ENCODE results near the gene CD58.
"Not testable (repeated sequence)": the region's sequence is repeated elsewhere in the genome, so short reads cannot be mapped to it uniquely, and the experiment has no call there.

The CD58 gene

DNA sequence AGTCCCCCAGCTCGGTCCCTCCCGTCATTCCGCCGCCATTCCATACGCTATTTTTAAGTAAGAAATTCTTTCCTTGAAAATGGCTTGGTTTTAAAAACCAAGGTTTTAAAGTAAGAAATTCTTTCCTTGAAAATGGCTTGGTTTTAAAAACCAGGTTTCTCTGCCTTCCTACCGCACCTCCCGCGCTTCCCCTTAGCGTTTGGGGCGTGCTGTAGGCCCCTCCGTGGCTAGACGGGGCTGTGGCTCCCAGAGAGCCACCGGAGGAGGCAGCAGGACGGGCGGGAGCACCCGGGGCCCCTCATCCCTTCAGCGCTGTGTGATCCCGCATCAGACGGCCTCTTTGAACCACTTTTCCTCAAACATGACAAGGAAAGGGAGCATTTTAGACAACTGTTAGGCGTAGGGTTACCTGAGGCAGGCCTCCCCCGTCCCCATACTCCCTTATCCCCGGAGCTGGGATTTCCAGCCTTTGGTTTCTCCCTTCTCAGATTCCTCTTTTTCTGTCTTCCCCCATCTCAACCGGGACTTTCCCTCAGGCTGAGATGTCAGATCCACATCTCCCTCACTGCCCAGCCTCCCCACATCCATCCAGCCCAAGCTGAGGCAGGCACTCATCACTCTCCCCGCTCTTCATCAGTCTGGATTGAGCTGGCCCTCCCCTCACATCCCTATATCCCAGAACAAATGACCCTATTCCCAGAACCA lies 541 bp upstream of the CD58 start:
- DNase-seq (ENCODE audit: low read depth in 2 of 3, low spot score in 1 of 3): no peak

DNA sequence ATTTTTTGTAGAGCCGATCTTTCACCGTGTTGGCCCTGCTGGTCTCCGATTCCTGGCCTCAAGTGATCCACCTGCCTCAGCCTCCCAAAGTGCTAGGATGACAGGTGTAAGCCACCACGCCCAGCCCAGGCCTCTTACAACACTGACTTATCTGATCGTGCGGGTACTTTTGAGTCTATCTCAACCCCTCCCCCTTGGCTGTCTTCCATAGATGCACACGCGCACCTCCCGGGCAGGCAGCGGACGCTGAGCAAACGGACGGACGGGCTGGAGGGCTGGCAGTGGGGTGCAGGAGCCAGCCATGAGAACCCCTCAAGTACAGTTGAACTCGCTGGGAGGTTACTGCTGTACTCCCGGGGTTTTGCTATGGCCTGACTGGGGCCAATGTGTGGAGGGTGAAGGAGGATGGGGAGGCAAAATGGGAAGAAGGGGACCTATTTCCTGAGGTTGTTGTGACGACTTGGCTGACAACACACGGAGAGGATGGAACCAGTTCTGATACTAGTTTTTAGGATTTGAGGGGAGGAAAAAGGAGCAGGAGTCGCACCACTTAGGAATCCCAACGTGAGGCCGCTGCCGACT lies 959 bp downstream of the CD58 start:
- DNase-seq (ENCODE audit: low read depth in 2 of 3, low spot score in 1 of 3): peak in 1 of 3 donors; percentile 47

DNA sequence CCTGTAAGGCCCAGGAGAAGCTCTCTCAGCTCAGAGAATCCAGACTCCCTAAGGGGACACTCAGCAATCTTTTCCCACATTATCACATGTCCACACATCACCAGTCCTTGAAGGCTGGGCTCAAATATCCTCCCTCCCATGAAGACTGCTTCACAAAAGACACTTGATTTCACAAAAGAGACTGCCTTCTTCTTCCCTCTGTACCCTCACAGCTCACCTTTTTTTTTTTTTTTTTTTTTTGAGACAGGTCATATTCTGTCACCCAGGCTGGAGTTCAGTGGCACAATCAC lies 1.5 kb downstream of the CD58 start:
- DNase-seq (ENCODE audit: low read depth in 2 of 3, low spot score in 1 of 3): no peak

DNA sequence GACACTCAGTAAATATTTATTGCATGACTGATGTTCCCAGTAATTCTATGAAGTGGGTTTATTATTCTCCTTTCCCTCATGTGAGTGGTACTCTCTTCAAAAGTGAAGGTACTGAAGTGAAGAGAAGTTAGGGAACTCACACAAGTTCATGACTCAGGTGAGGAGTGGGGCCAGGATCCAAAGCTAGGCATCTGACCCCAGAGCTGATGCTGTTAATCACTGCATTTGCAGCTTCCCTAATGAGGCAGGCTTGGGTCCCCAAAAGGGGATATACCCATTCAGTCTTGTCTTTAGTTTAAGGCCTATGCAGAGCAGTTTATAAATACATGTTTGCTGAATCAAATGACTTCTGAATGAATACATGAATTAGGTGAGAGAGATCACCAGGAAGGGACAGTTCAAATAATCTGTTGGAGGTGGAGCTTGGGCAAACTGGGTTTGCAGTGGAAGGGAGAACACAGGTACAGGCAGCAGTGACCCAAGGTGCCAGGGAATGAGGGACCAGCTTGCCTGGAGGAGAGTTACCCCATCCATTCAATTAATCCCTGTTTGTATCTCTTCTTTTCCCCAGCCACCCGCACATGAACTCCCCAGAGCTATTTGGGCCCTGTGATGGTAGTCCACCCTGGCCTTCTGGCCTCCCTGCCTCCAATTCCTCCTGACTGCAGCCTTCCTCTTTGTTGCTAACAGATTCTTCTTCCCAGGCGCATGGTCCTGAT lies 2.0 kb downstream of the CD58 start:
- no peak for DNase-seq (ENCODE audit: low read depth in 2 of 3, low spot score in 1 of 3)

DNA sequence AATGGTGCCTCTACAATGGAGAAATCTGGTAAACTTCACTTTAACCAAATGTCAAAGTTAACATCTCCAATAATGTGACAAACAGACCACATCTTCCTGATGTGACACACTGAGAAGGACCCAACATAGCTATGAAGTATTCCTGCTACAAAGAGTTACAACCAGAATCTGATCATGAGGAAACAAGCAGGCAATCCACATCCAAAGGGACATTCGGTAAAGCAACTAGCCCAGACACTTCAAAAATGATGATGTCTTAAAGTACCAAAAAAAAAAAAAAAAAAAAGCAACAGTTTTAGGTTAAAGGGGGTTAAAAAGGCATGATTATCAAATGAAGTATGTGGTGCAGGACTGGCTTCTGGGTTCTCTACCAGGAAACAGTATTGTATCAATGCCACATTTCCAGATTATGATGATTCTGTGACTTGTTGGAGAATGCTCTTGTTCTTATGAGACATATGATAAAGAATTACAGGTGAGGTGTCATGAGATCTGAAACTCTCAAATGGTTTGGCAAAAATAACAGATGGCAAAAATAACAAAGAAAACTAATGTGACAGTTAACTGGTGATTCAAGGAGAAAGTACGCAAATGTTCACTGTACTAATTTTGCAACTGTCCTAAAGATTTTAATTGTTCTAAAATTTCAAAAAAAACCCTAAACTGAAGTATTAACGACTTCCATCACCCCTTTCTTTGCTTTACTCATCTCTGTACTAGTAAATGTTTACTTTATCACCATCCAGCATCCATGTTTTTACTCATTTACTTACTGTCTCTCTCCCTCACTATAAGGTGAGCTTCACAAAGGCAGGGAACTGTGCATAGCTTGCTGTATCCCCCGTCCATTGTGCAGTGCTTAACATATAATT lies 2.8 kb downstream of the CD58 start:
- no peak for DNase-seq (ENCODE audit: low read depth in 2 of 3, low spot score in 1 of 3)

DNA sequence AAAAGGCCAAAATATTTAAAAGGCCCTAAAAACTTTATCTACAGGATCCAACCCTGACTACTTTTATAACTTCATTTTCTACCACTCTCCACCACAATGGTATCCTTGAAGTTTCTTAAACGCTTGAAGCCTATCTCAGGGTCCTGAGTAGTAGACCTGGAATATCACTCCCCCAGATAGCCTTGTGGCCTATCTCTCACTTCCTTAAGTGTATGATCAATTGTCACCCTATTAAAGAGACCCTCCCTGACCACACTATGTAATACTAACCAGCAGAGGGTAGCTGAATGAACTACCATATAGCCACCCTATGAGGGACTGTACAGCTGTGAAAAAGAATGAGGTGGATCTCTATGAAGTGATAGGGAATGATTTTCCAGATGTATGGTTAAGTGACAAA lies 5.6 kb downstream of the CD58 start:
- no peak for DNase-seq (ENCODE audit: low read depth in 2 of 3, low spot score in 1 of 3)

DNA sequence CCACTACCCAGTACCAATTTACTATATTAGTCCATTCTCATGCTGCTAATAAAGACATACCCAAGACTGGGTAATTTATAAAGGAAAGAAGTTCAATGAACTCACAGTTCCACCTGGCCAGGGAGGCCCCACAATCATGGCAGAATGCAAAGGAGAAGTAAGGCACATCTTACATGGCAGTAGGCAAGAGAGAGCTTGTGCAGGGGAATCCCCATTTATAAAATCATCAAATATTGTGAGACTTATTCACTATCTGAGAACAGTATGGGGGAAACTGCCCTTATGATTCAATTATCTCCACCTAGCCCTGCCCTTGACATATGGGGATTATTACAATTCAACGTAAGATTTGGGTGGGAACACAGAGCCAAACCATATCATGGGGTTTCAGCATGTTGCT lies 6.4 kb downstream of the CD58 start:
- DNase-seq (ENCODE audit: low read depth in 2 of 3, low spot score in 1 of 3): no peak

DNA sequence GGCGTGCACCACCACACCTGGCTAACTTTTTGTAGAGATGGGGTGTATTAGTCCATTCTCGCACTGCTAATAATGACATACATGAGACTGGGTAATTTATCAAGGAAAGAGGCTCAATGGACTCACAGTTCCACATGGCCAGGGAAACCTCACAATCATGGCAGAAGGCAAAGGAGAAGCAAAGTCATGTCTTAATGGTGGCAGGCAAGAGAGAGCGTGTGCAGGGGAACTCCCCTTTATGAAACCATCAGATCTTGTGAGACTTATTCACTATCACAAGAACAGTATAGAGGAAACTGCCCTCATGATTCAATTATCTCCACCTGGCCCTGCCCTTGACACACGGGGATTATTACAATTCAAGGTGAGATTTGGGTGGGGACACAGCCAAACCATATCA lies 8.4 kb downstream of the CD58 start:
- not testable (repeated sequence) for DNase-seq (ENCODE audit: low read depth in 2 of 3, low spot score in 1 of 3)

DNA sequence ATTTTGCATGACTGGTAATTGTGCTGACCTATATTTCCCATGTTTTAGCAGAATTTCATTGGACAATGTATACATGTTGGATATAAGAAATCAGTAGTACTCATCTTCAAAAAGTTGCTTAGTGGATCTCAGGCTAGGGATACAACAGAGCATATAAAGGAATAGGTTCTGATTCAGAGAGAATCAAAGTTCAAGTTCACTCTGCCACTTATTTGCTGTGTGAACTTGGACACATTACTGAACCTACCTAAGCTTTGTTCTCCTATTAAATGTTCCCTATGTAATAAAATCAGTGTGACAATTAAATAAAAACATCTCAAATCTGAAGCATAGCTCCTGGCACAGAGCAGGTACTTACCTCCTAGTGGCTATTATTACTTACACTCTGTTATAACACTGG lies 9.3 kb downstream of the CD58 start:
- DNase-seq (ENCODE audit: low read depth in 2 of 3, low spot score in 1 of 3): no peak

DNA sequence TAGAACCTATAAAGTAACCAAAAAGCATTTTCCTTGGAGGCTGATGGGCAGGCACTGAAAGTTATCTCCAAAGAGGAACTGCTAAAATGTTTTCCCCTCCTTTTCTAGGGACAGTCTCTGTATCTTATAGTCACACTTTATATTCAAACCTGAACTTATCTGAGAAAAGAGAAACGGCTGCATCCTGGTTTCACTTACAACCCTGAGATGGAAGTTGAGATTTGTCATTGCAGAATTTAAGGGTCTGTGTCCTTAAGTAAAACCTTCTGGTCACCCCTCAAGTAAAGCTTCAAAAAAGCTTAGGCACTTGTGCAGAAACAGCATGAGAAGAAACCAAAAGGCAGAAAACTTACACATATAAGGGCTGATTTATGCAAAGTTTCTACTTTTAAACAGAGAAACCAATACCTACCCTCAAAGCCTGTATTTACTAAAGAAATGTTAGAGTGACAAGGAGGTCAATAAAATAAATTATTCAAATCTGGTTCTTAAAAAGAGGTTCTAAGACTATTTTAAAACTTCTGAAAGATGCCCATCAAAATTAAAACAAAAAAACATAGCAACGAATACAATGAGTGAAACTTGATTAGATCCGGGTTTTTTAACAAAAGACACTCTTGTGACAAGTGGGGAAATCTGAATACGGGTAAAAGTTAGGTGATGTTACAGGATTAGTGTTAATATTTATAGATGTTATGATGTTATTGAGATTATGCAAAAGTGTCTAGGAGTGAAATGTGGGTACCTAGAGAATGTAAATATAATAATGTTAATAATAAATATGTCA lies 9.9 kb downstream of the CD58 start:
- DNase-seq (ENCODE audit: low read depth in 2 of 3, low spot score in 1 of 3): no peak

DNA sequence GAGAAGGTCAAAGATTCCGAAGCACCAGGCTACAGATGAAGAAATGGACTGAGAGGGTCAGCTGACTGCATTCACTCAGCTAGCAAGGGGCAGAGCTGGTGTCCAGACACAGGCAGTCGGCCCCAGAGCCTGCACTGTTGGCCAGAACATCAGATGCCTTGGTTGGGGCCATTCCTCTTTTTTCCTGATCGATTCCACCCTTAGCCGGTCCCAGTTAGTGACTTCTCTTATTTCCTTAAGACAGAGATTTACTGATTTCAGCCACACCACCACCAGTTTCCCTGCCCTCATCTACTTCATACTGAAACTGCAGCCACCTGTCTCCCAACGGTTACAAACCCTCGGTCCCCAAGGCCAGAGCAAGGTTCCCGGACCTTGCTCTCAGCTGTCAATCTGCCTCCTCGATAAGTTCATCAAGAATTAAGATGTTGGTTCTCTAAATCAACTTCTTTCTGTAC lies 11.5 kb downstream of the CD58 start:
- DNase-seq (ENCODE audit: low read depth in 2 of 3, low spot score in 1 of 3): no peak

DNA sequence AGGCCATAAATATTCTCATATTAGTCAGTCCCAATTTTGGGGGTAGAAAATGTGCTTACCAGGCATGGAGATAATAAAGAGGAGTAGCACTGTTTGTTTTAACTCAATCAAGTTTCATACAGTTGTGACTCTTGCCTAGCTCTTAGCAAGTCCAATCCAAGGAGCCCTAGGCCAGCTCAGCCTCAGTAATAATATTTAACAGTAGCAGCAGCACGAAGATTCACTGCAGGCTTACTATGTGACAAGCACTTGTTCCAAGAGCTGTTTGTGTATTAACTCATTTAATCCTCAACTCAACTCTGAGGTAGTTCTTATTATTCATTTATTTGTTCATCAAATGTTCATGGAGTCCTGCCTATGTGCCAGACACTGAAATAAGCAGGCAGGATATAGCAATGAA lies 12.3 kb downstream of the CD58 start:
- no peak for DNase-seq (ENCODE audit: low read depth in 2 of 3, low spot score in 1 of 3)

DNA sequence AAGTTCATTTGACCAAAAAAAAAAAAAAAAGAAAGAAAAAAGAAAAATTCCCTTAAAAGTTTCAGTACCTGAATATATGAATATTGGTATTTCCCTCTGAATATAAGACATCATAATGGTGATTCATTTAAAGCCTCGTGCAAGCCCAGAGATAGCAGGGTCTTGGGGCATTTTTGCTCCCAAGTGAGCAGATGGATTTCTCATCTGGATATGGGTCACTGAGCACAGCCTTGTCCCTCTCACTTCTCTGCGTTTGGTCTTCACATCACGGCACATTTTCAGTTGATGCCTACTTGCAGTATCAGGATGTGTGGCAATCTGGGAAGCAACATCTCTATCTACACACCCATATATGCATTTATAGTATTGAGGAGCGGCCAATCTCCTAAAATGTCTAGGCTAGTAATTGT lies 12.7 kb downstream of the CD58 start:
- DNase-seq (ENCODE audit: low read depth in 2 of 3, low spot score in 1 of 3): no peak

DNA sequence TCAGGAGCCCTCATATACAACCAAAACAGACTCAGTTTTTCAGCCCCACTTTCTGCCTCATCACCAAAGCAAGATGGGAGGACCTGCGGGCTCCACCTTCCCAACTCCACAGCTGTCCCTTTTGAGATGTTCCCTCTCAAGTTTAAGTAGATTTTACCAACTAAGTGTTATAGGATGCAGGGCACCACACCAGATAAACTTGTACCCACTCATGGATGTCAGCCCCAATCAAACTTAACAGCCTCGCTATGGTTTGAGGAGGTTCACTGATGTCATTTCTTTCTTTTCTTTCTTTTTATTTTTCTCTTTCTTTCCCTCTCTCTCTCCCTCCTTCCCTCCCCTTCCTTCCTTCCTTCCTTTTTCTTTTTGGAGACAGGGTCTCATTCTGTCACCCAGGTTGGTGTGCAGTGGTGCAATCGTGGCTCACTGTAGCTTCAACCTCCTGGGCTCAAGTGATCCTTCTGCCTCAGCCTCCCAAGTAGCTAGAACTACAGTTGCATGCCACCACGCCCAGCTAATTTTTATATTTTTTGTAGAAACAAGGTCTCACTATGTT lies 13.4 kb downstream of the CD58 start:
- DNase-seq (ENCODE audit: low read depth in 2 of 3, low spot score in 1 of 3): no peak

DNA sequence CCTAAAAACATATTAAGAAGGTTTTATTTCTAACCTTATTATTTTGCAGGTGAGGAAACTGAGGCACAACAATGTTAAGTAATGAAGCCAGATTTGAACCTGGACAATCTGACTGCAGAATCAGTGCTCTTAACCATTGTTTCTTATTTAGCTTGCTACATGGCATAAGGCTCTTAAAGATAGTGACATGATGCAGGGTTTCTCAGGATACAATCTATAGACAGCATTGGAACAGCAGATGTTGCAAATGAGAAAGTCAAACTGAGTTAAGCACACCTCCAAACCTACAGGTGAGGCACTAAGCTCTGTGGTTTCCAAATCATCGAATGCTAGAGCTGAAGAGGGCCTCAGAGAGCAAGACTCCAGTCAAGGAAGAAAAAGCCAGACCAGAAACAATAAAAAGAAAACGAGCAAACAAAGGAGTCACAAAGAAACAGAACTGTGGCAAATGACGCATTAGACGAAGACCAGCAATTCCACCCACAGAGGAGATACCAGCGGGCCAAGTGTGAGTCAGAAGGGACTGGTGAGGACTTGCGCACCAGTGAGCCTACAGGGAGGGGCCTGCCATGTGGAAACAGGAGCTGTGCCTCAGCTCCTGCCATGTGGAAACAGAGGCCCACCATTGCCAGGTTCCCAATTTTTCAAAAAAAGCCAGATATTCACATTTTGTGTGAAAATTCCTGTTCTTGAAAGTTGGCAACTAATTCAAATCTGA lies 14.4 kb downstream of the CD58 start:
- peak; percentile 57 to 78 (median 72) for DNase-seq (ENCODE audit: low read depth in 2 of 3, low spot score in 1 of 3)

DNA sequence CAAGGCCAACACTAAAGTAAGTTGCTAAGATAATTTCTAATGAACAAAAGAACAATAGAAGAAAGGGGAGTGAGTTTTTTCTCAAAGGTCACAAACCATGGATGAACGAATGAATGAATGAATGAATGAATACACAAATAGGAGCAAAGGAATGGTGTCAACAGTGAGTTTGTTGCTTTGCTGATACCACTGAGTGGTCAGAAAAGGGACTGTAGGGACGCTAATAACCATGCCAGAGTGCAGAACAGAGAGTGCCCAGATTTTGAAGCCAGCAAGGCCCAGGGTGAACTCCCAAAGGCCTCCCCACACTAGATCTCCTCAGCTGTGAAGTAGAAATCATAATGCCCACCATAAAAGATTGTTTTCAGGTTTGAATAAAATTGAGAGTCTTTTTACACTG lies 15.9 kb downstream of the CD58 start:
- no peak for DNase-seq (ENCODE audit: low read depth in 2 of 3, low spot score in 1 of 3)

DNA sequence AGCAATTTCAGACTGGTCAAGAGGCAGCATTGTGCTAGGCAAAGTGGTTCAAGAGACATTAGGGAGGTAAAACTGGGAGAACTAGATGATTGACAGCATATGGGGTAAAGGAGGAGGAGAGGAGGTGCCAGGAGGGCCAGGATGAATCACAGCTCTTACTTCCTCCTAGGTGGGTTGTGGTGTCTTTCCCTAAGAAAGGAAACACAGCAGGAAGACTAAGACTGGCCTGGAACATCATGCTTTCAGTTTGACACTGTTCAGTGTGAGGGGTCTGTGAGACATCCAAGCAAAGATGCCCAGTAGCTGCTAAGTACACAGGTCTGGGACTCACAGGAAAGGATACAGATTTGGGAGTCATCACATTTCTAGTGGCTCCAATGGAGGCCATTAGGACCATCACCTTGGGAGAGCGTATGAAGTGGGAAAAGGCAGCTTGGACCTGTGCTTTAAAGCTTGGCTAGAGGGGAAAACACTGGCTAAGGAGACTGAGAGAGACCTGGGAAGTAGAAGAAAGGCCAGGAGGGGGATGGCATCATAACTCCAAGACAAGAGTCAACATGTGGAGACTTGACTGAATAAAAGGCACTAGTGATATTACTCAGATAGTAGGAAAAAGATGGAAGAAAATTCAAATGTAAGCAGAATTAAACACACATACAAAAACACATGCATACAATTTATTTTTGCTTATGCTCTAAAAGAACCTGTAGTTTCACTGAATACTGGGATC lies 17.3 kb downstream of the CD58 start:
- no peak for DNase-seq (ENCODE audit: low read depth in 2 of 3, low spot score in 1 of 3)

DNA sequence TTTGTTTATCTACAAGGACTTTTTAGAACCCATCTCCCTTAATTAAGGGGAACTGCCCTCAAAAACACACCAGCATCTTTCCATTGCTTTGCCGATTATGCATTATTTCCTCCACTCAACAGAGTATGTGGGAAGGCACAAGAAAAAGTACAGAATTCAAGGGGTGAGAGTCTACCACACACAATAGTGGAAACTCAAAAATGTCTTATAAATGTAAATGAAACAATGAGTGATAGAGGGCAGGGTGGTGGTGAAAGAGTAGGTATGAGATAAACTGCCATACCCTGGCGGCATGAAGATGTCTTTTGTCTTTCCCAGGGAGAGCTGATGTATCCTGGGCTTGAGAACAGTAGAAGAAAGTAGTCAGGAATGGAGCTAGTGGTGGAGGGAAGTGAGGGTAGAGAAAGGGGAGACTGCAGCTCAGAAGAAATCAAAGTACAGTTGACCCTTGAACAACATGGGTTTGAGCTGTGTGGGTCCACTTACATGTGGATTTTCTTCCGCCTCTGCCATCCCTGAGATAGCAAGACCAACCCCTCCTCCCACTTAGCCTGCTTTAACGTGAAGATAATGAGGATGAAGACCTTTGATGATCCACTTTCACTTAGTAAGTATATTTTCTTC lies 24.4 kb downstream of the CD58 start:
- DNase-seq (ENCODE audit: low read depth in 2 of 3, low spot score in 1 of 3): no peak

DNA sequence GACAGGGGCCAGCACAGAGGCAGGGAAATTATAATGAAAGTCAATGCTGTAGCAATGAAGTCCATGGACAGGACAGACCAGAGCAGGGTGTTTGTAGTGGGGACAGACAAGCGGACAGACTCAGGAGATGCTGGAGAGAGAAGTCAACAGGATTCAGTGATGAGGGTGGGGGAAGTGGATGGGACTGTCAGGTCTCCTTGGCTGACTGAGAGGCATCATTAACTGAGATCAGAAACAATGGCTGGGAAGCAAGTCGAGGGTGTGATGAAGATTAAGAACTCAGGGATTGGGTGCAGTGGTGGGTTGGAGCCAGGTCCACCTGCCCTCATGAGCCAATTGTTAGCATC lies 25.5 kb downstream of the CD58 start:
- DNase-seq (ENCODE audit: low read depth in 2 of 3, low spot score in 1 of 3): no peak

Measured in stimulated activated CD4-positive, alpha-beta T cell treated with anti-CD3 and anti-CD28 coated beads, Interleukin-12 subunit alpha, Interleukin-12 subunit beta, amount 100 ng/mL, for 48 hours (primary cell).